GM21786 (cell line): Measurements from ENCODE around the gene ZNF618.
"Not testable (repeated sequence)": the region's sequence is repeated elsewhere in the genome, so short reads cannot be mapped to it uniquely, and the experiment has no call there.

Experiments used
- ATAC-seq: cut with Tn5 transposase; IDR thresholded peaks from one replicate; pipeline ENCODE4 v1.9.1; 2021; ENCODE audit not compliant: unreplicated experiment

ZNF618 gene

DNA sequence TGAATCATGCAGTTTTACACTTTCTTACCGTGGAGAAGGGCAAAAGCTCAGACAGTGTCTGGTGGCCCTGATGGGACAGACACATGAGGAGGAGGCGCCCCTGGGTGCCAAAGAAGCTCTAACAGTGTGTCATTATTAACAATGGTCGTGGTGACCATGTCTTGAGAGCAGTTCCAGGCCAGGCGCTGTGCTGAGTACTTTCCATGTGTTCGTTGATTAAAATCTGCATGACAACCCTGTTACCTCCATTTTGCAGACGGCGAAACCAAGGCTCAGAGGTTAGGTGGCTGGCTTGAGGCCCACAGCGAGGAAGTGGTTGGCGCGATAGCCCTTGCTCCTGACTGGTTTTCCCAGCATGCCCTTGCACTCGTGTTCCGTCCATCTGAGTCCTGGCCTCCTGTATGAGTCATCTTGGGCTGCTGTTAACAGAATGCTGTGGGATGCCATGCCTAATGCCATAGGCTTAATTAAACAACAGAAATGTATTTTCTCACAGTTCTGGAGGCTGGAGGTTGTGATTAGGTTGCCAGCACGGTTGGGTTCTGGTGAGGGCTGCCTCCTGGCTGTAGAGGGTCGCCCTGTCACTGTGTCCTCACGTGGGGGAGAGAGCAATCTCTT is 110.0 kb downstream of the ZNF618 start:
- no peak for ATAC-seq

DNA sequence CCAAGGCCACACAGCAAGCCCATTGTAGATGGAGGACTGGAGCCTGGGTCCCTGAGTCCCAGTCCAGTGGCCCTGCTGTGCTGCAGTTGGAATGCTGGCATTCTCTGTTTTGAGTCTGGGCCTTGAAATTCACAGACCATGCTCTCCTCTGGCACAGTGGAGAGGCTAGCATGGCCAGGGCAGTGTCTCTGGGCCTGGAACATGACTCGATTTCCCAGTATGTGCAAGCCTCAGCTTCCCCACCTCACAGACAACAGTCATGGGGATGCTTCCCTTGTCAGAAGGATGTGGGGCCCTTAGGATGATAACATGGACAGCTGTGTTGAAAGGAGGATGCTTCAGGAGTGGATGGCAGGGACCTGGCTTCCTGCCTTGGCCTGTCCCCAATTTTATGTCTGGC is 110.8 kb downstream of the ZNF618 start:
- no peak for ATAC-seq

DNA sequence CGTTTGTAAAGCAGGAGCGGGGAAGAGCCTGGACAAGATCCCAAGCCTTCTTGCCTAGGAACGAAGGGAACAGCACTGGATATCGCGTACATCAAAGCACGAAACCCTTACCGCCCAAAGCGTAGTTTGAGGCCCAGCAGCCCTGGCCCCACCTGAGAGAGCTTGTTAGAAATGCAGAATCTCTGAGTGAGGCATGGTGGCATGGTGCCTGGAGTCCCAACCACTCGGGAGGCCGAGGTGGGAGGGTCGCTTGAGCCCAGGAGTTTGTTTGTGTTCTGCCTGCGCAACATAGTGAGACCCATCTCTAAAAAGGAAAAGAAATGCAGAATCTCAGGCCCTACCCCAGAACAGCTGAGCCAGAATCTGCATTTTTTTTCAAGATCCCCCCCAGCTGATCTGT is 111.4 kb downstream of the ZNF618 start:
- no peak for ATAC-seq

DNA sequence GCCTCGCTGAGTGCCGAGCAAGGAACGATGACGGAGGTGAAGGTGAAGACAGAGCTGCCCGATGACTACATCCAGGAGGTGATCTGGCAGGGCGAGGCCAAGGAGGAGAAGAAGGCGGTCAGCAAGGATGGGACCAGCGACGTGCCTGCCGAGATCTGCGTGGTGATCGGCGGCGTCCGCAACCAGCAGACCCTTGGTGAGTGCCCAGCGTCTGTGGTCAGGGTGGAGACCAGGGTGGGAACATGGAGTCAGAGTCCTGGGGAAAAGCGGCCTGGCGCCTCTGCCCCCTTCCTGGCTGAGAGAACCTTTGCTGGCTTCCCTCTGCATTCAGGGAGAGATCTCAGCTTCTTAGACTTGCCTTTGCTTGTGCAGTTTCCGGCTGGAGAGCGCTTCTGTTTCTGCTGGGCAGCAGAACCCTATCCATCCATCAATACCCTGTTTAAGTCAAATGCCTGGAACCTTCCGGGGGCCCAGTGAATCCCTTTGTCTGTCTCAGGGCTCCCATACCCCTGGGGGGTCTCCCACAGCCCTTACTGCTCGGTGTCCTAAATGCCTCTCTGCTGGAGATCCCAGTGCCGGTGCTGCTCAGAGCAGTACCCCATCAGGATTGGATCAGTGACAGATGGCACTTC is 112.4 kb downstream of the ZNF618 start:
- no peak for ATAC-seq

DNA sequence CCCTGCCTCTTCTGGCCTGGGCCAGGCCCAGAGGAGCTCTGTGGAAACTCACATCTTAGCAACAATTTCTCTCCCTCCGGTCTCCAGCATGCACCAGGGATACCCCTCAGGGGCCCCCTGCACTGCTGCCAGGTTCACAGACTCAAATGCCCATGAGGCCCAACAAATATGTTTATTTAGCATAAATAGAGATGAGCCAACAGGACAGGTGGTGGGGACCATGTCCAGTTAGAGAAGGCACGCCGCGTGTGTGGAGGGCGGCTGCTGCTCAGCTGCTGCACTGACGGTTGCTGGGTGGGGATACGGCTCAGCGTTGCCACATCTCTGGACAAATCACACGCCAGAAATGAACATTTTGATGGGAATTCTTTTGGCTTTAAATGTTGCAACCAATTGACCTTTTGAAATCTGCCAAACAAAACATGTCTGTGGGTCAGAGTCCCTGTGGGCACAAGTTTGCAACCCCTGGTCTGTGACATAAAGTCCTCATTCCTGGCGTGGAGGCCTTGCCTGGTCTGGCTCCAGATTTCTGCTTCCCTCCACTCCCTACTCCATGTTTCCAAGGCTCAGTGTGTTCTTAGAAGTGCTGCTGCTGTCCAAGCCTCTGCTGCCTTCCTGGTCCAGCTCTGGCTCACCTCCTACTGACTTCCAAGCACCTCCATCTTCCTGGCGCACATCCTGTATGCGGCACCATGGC is 113.1 kb downstream of the ZNF618 start:
- no peak for ATAC-seq

DNA sequence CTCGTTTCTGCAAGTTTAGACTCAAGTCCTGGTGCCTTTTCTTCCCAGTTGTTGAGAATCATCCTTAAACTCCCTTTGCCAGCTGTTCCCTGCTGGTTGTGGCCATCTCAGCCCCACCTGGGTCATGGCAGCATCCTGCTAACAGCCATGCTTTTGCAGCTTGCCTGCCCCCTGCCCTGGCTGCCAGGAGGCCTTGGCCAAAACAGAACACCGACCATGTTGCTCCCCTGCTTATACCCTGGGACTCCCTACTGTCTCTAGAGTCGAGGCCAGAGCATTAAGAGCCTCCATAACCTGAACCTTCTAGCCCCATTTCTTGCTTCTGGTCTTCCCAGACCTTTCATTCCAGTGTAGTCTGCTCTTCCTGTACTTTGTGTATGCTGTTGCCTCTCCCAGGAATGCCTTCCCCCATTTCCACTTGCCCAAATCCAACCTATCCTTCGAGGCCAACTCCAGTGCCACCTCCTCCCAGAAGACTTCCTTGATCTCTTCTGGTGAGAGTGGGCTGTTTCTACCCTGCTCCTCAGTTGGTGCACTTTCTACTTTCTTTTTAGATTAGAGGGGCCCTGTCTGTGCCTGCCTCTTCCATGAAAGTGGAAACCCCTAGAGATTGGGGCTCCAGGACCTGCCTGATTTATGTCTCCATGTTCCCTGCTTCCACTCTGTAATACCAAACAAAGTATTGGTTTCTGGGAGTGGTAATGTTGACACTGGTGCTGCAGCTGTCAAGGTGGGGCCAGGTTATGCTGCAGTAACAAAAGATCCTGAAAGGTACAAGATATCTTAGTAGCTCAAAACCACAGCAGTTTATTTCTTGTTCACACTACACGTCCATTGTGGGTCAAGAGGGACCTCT is 113.8 kb downstream of the ZNF618 start:
- no peak for ATAC-seq

DNA sequence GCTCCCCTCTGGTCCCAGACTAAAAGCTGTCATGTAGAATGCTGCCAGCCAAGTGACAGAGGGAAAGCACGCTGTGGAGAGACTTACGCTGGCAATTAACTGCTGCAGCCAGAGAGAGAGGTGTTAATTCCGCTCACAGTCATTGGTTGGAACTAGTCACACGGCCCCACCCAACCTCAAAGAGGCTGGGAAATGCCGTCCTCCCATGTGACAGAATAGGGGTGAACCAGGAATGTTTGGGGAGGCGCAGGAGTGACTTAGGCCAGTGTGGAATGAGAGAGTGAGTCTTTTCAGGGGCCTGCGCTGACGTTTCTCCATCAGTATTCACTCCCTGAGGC is 114.4 kb downstream of the ZNF618 start:
- no peak for ATAC-seq

DNA sequence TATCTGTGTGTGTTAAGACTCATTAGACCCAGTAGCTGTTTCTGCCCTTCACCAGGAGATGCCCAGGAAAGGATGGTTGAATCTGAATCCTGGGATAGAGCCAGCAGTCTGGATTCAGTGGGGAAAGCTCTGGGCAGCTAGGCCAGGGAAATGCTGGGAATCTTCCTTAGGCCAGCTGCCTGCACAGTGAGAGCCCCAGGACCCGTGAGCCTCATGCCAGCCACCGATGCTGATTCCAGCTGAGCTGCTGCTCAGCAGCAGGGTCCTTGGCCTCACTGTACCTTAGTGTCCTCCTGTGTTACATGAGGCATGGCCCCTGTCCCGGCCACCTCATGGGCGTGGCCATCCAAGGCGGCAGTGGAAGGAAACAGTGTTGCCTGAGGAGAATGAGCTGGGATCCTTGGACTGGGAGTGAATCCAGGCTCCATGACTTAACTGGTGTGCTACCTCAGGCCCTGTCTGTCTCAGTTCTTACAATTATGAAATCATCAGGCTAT is 114.9 kb downstream of the ZNF618 start:
- no peak for ATAC-seq

DNA sequence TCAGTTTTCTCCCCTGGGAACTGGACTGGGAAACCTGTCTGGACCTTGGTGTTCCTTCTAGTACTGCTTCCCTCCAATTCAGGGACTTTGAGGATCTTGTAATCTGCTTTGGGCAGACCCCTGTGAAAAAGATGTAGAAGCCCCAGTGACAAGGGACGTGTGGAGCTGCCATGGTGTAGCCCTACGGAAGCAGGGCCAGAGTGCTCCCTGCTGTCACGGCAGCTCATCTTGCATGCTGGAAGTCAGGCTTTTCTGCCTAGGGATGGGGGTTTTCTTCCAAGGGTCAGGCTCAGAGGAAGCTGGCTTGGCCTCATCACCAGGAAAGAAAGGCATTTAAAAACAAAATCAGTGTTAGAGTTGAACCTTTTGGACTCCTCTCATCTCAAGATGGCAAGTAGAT is 115.6 kb downstream of the ZNF618 start:
- no peak for ATAC-seq

DNA sequence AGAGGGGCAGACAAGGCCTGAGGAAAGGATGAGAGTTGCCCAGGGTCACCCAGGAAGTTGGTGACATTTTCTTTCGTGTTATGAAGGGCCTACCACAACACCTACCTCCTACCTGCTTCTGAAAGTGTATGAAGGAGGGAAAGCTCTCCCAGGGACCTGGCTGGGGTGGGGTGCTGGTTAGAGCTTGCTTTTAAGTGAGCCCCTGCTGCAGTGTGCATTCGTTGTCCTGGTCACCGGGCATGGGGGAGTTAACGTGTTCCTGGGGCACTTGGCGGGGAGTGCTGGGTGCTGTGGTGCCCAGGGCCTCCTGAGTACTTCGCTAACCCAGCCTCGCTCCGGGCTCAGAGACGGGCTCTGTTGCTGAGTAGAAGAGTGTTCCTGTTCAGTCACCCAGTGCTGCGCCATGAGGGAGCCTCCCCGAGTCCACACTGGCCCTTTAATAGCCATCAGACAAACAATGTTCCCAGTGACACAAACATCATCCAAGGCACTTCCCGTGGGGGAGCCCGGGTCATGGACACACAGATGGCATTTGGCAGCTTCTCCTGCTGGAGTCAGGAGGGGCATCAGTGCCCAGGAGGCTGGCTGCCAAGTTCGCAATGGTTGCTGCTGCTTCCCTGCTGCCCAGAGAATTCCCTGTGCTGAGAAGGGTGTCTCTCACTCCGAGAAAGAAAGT is 116.3 kb downstream of the ZNF618 start:
- no peak for ATAC-seq

DNA sequence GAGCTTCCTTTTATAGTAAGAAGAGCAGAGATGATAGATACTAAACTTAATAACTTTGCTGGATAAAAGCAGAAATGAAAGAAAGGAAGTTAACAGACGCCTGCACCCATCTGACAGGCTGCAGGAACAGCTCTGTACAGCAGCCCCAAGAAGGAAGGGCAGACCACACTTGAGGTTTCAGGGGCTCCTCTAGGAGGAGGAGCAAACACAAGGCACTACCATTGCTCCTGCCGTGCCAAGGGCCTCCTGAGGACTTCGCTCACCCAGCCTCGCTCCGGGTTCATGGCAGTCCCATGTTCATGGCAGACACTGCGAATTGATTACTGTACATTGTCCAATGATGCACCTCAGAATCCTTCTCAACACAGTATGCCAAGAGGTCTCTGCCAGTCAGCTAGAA is 116.9 kb downstream of the ZNF618 start:
- no peak for ATAC-seq

DNA sequence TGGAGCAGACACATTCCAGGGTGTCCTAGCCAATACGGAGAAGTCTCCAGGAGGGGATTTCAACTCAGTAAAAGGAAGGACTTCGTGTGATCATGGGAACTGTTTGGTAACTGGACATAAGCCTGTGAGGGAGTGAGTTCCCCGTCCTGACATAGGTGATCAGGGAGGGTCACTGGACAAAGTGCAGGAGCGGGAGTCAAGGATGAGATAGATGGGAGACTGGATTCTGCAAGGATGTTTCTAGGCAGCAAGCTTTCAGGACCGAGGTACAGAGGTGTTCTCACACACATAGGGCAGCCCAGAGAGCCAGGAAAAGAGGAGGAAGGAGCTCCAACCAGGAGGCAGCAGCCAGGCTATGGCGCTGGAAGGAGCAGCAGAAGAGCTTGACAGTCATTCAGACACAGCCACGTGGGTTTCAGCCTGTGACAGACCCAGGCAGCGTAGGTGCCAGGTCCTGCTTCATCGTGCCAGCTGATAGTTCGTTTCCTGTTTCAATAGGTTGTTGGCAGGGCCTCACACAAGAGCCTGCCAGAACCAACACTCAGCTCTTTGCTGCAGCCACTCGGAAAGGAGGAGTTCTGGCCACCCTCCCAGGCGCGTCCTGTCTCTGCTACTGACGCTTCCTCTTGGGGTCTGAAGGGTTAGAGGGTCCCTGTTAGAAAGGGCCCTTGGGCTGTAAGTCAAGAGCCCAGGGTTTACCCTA is 117.9 kb downstream of the ZNF618 start:
- ATAC-seq = no peak

DNA sequence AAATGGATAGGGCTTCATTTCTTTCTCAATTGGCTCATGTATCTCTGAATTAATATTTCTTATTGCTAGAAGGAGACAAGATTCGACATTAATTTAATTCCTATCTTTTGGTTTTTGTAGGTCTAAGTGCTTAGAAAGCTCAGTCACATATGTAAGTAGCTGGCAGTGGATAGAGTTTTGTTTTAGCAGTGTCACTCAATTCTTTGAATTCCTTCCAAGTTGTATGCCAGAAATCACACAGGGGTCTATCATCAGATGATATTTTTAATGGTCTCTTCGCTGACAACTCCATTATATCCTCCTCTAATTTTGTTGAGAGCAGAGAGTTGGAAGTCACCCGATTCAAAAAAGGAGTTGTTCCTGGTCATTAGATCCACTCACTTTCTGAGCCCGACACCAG is 119.3 kb downstream of the ZNF618 start:
- no peak for ATAC-seq

DNA sequence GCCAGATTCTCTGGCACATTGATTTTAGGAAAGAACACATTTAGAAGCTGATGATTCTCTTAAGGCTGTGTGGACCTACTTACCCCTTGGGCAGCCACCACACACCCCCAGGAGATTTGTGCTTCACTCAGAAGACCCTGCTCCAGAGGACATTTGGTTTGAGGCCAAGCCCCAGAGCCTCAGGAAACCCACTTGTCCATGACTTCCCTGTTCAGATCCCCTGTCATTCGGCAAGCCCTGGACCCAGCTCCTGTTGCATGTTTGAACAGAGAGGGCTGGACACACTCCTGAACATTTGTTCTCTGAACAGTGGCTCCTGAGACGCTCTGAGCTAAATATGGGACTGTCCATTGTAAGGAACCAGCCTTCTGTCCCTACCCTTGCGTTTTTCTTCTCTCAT is 119.9 kb downstream of the ZNF618 start:
- ATAC-seq = no peak

DNA sequence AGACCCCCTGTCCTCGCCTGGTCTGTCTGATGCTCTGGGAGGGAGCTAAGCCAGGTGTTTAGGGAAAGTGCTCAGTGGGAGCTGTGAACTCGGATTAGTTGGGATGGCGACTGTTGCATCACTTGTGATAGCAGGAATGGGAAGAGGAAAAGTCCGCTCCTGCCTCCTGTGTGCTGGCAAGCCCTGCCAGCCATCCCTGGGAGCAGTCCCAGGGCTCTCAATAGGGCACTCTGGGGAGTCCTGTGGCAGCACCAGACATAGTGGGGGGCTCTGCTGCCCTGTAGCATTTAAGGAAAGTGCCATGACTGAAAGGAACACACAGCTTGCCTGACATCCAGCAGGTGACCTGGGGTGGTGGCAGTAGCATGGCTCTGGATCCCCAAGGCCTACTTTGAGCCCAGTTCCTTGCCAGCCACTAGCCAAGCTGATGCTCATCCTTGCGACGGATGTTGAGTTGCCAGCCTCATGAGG is 120.5 kb downstream of the ZNF618 start:
- ATAC-seq = no peak

DNA sequence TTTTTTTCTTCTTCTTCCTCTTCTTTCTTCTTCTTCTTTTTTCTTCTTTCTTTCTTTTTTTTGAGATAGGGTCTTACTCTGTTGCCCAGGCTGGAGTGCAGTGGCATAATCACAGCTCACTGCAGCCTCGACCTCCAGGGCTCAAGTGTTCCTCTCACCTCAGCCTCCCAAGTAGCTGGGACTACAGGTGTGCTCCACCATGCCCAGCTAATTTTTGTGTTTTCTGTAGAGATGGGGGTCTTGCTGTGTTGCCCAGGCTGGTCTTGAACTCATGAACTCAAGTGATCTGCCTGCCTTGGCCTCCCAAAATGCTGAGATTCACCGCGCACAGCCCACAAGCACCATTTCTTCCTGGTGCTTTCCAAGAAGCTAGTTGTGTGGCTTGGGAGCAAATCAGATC is 121.0 kb downstream of the ZNF618 start:
- ATAC-seq = not testable (repeated sequence)

DNA sequence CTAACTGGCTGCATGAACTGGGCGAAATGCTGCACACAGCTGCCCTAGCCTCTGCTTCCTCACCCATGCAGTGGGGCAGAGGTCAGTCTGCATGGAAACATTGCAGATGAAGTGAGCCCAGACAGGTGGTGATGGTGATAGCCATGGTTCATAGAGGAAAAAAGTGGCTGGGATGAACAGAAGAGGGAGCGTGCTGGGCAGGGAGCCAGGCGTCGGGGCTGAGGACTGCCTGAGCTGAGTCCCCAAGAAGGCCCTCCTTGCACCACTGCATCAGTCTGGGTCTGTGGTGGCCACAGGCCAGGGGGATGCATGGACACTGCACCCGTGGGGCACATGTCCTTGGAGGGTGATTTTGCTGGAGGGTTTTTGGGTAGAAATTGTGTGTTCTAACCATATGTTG is 121.5 kb downstream of the ZNF618 start:
- no peak for ATAC-seq

DNA sequence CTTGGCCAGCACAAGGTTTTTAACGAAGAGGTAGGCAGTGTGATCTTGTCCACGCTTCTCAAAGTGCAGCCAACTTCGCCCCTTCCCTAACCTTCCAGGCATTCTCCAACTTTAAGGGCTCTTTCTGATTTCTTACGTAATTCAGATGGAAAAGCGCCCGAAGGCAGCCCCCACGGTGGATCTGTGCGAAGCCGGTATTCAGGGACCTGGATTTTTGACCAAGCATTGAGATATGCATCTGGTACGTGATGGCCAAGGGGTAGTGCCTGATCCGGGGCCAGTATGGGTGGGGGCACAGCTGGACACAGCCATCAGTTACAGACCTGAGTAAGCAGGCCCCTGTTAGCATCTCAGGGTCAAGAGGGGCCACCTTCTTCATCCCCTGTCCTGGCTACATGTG is 122.0 kb downstream of the ZNF618 start:
- no peak for ATAC-seq

DNA sequence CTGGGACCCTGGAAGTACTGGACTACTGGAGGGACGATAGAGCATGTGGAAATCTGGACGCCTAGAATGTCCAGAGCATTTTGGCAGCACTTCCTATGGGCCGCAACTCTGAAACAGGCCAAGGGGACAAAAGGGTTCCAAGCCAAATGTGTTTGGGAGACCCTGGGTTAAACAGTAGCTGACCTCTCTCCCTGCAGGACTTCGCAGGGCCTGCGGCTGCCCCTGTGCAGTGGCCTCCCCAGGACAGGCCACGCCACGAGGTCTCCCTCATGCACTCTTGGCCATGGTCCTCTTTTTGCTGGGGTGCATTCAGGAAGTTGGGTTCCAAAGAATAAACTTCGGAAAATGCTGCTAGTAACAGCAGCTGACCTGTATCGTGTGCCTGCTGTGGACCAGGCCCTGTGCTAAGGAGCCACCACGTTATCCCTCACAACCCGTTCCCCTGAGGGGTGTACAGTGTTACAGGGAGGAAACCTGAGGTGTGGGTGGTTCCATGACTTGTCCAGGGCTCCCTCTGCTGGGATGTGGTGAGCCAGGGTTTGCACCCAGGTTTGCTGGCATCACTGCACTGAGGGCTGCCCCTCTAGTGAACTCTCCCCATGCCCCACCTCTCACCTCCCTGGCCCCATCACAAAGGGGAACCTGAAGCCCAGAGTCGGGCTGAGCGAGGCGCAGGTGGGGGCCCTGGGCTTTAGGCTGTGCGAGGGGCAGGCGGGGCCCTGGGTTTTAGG is 122.6 kb downstream of the ZNF618 start:
- ATAC-seq = no peak
